OCI-LY7 (cell line): ENCODE results near the gene GPALPP1.

Source experiments
- CTCF ChIP-seq: fragments of 200-600 bp; sonication (generic); conservative IDR thresholded peaks from 2 replicates; pipeline ENCODE4 v1.5.1; 2014; ENCODE audit warnings: mild to moderate bottlenecking, antibody characterized with exemption, low read length, moderate library complexity, mixed read lengths
- EZH2phosphoT487 ChIP-seq: fragments of 200-600 bp; sonication (generic); IDR thresholded peaks from 2 replicates; pipeline ENCODE4 v1.6.1; 2018; ENCODE audit warnings: low read depth, borderline replicate concordance, mild to moderate bottlenecking, mixed run types, antibody characterized with exemption, low read length, moderate library complexity, mixed read lengths

- TF ChIP-seq CTCF (no peak), EZH2phosphoT487 (no peak)
Measured at GRCh38 chr13:45007225-45007624, 17.9 kb downstream of the GPALPP1 start.
